Breast epithelium (tissue), 3 donors: ENCODE data around the gene RNASE13.
A peak's percentile ranks its signal among the peaks of the same experiment; 100 is the strongest.

Experiments used
- CTCF ChIP-seq, 3 donors: fragments of 450-650 bp; IDR thresholded peaks; one replicate each; pipeline ENCODE4 v1.5.1; 2016 to 2017; ENCODE audit warnings: antibody characterized with exemption in 3 of 3, mild to moderate bottlenecking in 3 of 3, moderate library complexity in 3 of 3
- POLR2A ChIP-seq: fragments of 450-650 bp; IDR thresholded peaks from one replicate; pipeline ENCODE4 v1.6.1; 2016; ENCODE audit warnings: antibody characterized with exemption, mild to moderate bottlenecking, moderate library complexity

GRCh38 chr14:21024585-21025370, 9.8 kb downstream of the RNASE13 start, which contains the start of gene NDRG2:
- TF ChIP-seq CTCF (IDR thresholded peaks at IDR 0.05) = no peak
- TF ChIP-seq POLR2A = peak; percentile 47
